Esophagus mucosa (tissue), 1 donor: ENCODE data around the gene RPUSD1. TPM values are rescaled to one million over a fixed set of nuclear protein-coding genes. Genes with fewer than 3 reads are reported as not detected.

Experiments used
- ATAC-seq: fragments of 200-7000 bp; cut with Tn5 transposase; one replicate; pipeline ENCODE4 v1.9.1; 2020
- total RNA-seq: library from RNA; stranded (reverse); gene quantifications from one replicate; pipeline ENCODE4 v1.2.4, GENCODE V29; 2023
- donor health status: DM: yes; HTN: yes; CAD: no.

RPUSD1 gene
- total RNA-seq, 1 donor from 2014 or later = 14.4 TPM

DNA sequence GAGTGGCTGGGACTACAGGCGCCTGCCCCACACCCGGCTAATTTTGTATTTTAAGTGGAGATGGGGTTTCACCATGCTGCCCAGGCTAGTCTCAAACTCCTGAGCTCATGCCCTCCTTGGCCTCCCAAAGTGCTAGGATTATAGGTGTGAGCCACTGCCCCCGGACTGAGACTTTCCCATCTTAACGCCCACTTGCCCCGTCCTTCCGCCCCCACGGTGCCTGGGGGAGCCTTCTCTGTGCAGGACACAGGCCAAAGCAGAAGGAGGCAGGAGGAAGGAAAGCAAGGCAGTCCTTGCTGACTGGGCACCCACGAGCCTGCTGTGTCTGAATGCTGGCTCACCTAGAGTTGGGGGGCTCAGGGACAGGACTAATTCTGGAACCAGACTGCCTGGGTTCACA is 30.0 kb upstream of the RPUSD1 start:
- ATAC-seq = no peak

DNA sequence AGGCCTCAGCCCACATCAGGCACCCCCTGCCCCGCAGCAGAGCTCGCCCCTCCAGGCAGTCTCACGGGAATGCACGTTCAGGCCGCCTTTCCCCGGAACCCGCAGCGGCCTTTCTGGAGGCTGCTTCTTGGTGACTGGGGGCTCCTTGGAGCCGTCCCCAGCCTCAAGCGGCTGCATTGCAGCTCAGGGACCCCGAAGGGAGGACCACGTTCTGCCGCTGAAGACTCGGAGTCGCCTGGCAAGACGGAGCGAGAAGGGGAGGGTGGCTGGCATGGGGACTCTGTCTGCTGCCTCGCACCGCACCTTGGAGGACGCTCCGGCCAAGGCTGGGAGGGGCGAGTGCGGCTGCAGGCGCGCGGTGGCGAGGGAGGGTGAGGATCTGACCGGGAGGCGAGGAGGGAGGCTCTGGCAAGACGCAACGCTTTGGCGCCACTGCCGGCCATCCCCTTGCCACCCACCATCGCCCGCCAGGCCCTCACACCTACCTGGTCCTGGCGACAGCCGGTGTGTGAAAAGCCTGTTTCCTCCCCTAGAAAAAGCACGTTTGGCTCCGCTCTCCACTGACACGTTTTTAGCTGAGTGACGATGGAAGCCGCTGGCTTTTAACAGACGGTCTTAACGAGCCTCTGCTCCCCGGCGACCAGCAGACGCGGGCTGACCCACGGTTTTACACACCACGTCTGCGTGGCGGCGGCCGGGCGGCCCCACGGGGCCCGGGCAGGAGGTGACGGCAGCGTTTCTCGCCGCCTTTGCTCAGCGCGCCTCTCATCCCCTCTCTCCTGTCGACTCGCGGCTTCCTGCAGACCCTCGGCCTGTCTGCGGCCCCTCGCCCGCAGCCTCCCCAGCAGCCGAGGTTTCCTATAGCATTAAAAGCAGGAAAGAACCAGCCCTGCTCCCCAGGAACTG is 29.1 kb upstream of the RPUSD1 start:
- no peak for ATAC-seq

DNA sequence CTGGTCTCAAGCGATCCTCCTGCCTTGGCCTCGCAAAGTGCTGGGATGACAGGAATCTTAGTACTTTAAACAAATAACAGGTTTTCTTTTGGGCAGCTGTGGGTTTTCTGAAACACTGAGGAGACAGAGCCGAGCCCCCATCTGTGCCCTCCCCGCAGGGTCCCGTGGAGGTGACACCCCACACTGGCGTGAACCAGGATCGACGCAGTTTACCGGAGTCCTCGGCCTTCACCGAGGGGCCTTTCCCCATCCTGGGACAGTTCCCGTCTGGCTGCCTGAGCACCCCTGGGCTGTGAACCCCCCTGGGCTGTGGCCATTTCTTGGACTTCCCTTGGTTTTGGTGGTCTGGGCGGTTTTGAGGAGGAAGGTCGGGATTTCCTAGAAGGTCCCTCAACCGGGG is 27.7 kb upstream of the RPUSD1 start:
- no peak for ATAC-seq

DNA sequence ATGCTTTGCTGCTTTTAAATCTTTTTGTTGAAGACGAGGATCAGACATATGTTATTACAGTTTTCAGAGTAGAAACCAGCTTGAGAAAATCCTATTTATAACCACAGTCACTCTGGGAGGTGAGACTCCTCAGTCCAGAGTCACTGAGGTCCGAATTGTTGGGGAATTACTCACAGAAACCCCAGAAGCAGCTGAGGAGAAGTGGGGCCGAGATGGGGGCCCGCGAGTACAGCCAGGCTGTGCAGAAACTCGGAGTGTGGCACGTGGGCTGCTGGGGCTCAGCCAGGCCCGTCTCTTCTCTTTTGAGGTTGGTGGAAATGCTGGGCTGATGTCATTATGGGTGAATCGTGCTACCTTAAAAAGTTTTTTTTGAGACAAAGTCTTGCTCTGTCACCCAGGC is 26.8 kb upstream of the RPUSD1 start:
- no peak for ATAC-seq

DNA sequence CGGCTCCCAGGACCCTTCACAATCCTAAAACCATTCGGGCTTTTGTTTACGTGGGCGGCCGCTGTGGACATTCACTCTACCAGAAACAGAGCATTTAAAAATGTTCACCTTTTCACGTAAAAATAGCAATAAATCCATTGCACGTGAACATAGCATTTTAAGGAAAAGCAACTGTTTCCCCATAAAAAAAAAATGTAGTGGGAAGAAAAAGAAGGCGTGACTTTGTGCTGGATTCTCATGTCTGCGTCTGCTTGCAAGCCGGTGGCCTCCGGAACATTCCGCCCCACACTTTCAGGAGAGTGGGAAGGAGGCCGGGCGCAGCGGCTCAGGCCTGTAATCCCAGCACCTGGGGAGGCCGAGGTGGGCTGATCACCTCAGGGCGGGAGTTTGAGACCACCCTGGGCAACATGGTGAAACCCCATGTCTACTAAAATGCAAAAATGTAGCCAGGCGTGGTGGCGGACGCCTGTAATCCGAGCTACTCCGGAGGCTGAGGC is 25.8 kb upstream of the RPUSD1 start:
- ATAC-seq = no peak

DNA sequence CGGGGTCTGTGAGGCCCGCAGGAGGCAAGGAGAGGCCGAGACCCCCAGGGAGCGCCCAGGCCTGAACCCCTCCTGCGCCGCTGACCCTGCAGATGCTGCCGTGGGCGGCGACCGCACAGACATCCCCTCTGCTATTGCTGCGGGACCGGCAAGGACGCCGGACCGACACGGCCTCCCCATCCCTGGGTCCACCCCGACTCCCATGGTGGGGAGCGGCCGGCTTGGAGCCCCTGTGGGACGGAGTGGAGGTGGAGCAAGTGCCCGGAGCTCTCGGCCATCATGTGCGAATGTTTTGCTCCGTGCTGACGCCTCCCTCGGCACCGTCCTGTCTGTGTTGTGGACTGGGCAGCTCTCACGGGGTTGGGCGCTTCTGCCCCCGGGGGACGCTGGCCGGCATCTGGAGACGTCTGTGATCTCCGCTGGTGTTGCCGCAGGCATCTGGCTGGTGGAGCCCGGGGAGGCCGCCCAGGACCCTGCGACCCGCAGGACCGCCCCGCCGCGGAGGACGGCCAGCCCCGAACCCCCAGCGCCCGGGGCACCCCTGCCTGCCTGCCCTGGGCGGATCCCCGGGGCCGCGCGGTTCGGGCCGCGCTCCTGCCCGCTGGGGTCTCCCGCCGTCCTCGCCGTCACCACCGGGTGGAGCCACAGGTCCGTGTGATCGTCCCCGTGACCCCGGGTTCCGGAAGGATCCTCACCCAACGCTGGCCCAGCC is 25.2 kb upstream of the RPUSD1 start:
- no peak for ATAC-seq

GRCh38 chr16:808085-808386 is 19.9 kb upstream of the RPUSD1 start:
- ATAC-seq = no peak

- peak; percentile 93 for ATAC-seq
Observed at GRCh38 chr16:807347-808084, 19.3 kb upstream of the RPUSD1 start.

- ATAC-seq = no peak
Observed at GRCh38 chr16:805474-805873, 17.3 kb upstream of the RPUSD1 start.

DNA sequence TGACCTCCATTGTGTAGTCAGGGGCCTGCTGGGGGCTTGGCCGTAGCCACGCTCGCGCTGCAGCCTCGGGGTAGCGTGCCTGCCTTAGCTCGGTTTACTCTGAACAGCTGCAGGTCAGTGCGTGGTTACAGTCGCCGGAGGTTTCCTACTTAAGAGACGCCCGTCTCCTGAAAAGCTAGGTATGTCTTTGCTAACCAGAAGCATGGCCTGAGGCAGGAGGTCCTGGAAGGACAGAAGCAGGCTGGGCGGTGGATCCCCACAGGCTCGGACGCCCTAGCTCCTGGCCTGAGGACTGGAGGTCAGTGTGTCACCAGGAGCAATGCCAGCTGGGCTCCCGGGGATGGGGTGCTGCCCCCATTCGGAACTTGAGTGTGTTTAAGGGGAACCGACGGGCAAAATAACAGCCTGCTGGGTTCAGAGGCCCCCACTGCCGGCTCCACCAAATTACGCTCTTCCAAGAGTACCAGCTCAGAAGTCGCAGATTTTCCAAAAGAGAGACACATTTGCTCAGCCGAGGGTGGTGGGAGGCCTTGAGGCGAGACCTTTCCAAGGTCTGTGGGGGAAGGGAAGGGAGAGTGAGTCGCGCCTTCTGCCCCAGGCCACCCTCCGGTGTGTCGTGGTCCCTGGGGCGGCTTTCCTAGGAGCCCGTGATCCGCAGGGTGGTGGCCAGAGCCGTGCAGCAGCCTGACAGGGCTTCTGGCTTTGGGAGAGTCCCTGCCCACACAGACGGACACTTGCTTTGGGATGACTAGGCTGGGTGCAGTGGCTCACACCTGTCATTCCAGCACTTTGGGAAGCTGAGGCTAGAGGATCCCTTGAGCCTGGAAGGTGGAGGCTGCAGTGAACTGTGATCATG is 16.2 kb upstream of the RPUSD1 start:
- no peak for ATAC-seq

DNA sequence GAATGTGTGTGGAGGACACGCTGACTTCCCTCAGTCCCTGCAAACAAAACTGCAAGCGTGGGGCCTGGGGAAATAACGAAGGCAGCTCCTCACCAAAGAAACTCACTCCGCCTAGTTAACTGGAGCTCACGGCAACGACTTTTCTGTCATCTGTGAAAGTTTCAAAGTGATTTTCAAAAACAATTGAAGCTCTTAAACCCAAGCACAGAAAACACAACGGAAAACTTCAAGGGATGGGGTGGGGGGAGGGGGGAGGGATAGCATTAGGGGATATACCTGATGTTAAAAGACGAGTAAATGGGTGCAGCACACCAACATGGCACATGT is 15.5 kb upstream of the RPUSD1 start:
- no peak for ATAC-seq

DNA sequence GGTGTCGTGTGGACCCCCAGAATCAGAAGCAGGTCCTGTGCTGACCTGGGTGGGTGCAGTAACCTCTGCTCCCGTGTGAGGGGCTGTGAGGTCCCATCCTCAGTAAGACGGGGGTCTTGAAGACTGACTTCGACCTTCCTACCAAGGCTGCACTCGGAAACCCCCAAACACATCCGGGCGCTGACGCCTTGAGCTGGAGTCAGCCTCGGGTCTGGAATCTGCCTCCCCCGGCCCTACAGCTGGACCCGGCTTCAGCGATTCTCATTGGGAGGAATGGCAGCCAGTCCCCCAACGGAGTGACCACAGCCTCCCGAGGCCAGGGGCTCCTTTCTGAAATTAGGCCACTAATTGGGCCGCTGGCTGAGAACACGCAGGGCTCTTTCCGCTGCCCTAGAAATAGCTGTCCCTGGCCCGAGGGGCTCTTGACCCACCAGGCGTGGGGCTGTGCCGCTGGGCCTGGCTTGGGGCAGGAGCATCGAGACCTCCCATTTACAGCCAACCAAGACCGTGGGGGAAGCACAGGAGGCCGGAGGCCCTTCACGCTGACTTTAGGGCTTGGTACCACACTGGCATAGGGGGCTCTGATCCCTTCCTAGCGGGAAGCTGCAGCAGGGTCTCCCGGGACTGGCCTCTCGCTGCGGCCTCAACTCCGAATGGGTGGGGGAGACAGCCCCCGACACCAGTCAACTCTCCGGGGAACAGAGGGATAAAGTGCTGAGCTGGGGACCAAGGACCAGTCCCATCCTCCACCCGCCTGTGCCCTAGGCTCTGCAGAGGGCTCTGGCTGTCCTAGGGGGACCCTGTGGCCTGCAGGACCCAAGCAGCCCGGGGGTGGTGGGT is 15.0 kb upstream of the RPUSD1 start:
- ATAC-seq = no peak

- no peak for ATAC-seq
Observed at GRCh38 chr16:802461-802860, 14.3 kb upstream of the RPUSD1 start.

DNA sequence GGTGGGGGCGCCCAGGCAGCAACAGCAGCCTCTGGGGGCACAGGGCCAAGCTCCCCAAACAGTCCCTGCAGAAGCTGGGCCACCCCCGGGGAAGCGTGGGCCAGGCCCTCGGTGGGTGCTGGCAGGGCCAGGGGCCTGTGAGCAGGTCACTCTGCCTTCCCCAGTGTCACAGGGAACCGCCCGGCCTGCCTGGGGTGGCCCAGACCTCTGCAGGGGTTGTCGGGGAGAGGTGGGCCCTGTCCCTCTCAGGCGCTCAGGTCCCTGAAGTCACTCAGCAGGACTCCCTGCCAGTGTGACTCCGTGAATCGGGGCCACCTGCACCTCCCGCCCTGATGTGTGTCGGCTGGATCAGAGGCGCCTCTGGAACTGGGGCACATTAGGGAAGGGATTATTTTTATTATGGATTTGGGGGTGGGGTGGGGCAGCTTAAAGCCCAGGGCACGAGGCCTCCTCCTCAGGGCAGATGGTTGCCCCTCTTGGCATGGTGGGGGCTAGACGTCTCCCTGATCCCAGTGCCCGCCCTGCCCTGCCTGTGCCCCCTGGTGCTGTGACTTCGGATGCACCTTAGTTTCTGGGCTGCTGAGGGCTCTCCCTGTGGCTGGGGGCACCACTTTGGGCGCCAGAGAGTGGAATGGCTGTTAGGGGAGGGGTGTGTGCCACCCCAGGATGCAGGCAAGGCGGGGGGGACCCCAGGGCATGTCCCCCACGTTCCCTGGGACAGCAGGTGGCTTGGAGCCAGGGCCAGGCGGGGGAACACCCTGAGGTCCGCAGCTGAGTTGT is 13.6 kb upstream of the RPUSD1 start:
- no peak for ATAC-seq

DNA sequence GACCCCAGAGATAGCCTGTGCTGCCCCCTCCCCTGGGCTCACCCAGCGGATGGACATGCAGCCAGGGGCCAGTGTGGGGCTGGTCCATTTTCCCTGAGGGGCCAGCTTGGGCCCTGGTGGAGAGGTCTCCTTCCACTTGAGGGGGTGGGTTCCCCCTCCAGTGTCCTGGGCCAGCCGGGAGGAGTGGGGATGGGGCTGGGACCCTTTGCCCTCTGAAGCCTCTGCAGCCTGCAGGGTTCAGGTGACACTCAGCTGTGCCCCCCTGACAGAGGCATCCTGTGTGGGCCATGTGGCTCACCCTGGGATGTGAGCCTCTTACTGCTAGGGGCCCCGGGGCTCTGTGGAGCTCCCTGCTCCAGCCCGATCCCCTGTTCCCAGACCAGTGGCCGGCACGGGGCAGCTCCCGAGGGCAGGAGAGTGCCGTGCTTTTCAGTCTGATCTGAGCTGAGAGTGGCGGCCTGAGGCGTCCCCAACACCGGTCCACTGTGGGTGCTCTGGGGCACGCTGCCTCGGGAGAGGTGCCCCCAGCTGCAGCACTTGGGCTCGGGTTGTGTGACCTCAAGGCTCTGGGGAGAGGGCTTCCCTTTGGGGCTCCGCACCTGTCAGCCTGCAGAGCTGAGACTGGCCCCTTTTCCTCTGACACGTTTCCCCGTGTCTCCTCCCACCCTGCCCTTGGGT is 12.8 kb upstream of the RPUSD1 start:
- no peak for ATAC-seq

DNA sequence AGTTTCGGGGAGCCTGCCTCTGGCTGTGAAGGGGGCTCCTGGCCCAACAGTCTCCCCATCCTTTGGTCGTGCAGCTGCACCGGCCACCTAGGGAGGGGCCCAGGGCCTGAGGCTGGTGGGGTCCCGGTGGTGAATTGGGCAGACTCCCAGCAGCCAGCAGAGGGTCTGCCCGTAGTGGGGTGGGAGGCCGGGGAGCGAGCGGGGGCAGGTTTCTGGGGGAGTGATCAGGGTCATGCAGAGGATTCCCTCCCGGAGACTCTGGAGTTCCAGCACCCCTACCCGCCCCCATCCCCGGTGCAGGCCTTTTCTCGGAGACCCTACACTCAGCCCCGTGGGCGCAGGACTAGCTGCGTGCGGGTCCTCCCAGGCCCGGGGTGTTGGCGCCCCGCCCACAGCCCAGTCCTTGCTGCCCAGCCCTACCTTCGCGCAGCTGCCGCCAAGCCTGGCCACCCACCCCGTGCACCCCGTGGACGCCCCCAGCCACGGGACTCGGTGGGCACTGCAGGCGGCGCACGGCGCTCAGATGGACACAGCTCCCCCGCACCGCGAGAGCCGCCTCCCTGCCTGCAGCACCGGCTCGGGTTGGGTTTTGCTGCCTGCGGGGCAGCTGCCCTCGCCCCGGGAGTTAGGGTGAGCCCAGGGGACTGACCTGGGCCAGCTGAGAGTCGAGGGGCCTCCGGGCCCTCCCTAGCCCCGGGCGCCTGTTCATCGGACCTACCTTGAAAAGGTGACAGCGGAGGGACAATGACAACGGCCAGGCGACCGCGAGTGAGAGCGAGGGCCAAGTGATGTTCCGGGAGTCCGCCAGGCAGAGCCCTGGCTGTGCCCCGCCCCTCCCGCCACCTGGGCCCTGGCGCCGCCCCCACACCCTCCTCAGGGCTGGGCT is 12.0 kb upstream of the RPUSD1 start, which contains the start of gene GNG13:
Gene GNG13, minus strand, starts transcription at position 787 of the 886 bp plus-strand sequence. CDS start 1,657 bp downstream, outside the sequence.
- no peak for ATAC-seq

- no peak for ATAC-seq
Observed at GRCh38 chr16:799111-799947, 11.1 kb upstream of the RPUSD1 start.

DNA sequence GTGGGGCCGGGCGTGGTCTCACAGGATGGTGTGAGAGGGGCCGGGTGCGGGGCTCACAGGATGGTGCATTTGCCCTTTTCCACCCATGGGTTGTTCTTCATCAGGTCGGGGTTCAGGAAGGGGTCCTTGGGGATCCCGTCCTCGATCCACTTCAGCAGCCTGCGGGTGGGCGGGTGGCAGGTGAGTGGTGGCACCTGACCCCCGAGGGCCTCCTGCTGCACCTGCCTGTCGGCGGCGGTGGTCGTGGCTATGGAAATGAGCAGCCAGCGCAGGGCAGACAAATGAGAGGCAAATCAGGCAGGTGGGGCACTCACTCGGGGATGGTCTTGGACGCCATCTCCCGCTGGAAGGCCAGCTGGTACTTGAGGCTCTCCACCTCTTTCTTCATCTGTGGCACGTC is 10.5 kb upstream of the RPUSD1 start:
- ATAC-seq = no peak
